H1 (cell line): ENCODE data around the gene ADD3. TPM values are rescaled to one million over a fixed set of nuclear protein-coding genes. Genes with fewer than 3 reads are reported as not detected.

Experiments used
- CTCF ChIA-PET: fragments of 300-600 bp; sonication (Branson Sonifier 250); formaldehyde crosslinking; loops from one replicate; lab custom pipeline; 2021; ENCODE audit not compliant: partially characterized antibody; lab: Charles Lee
- POLR2A ChIA-PET: fragments of 300-600 bp; sonication (Branson Sonifier 250); formaldehyde crosslinking; loops from one replicate; lab custom pipeline; 2021; ENCODE audit warnings: inconsistent platforms; ENCODE audit not compliant: partially characterized antibody; lab: Charles Lee
- DNase-seq, 2 experiments: peaks; one replicate each; pipeline versions ENCODE4 v3.0.0 to v3.0.0-alpha.2; 2010 to 2022; ENCODE audit warnings: low spot score in 2 of 2, low read depth in 1 of 2, mixed read lengths in 1 of 2
- FAIRE-seq: peaks from 2 replicates; lab custom pipeline; 2011; peaks lifted over from hg19 to GRCh38; lab: Jason Lieb, UNC
- H2AFZ ChIP-seq: 2 replicates; pipeline ENCODE4 v1.8.1; 2012; ENCODE audit warnings: low read length, inconsistent platforms
- H2AK5ac ChIP-seq: 2 replicates; pipeline ENCODE4 v1.6.1; 2013; ENCODE audit warnings: low read depth, low read length
- H2BK120ac ChIP-seq: replicated peaks from 2 replicates; pipeline ENCODE3; 2013; ENCODE audit warnings: low read depth, low read length, inconsistent platforms
- H2BK12ac ChIP-seq: 2 replicates; pipeline ENCODE4 v1.6.1; 2013; ENCODE audit warnings: low read depth, low read length
- H2BK15ac ChIP-seq: 2 replicates; pipeline ENCODE4 v1.6.1; 2013; ENCODE audit warnings: low read length
- H2BK20ac ChIP-seq: 2 replicates; pipeline ENCODE4 v1.6.1; 2013; ENCODE audit warnings: low read length
- H2BK5ac ChIP-seq: 2 replicates; pipeline ENCODE4 v1.6.1; 2013; ENCODE audit warnings: low read depth, low read length
- H3K14ac ChIP-seq: 2 replicates; pipeline ENCODE4 v1.6.1; 2013; ENCODE audit warnings: inconsistent platforms; ENCODE audit not compliant: insufficient read length
- H3K18ac ChIP-seq: 2 replicates; pipeline ENCODE4 v1.6.1; 2013; ENCODE audit warnings: low read length; ENCODE audit errors: extremely low read depth
- H3K23ac ChIP-seq: 2 replicates; pipeline ENCODE4 v1.6.1; 2013; ENCODE audit warnings: inconsistent platforms; ENCODE audit not compliant: insufficient read length
- H3K23me2 ChIP-seq: 2 replicates; pipeline ENCODE4 v1.6.1; 2013; ENCODE audit warnings: low read depth, low read length
- H3K27ac ChIP-seq: 2 replicates; pipeline ENCODE4 v1.6.1; 2011; ENCODE audit warnings: low read depth, low read length, inconsistent platforms
- H3K27me3 ChIP-seq, 4 experiments: replicated peaks in 1 of 4; 1 replicate in 1 of 4; 2 replicates in 3 of 4; pipeline versions ENCODE4 v1.6.1 to v1.8.1; 2011 to 2013; ENCODE audit warnings: low read length in 3 of 4, mild to moderate bottlenecking in 3 of 4, inconsistent platforms in 2 of 4, mixed read lengths in 2 of 4, moderate library complexity in 1 of 4; ENCODE audit not compliant: control insufficient read depth in 3 of 4, insufficient read depth in 3 of 4; ENCODE audit errors: extremely low read depth in 1 of 4
- H3K36me3 ChIP-seq, 4 experiments: 2 replicates each; pipeline versions ENCODE4 v1.6.1 to v1.8.1; 2011 to 2013; ENCODE audit warnings: mild to moderate bottlenecking in 4 of 4, low read length in 3 of 4, moderate library complexity in 2 of 4, control low read depth in 1 of 4, inconsistent platforms in 1 of 4; ENCODE audit not compliant: insufficient read depth in 4 of 4, control insufficient read depth in 2 of 4
- H3K4ac ChIP-seq: replicated peaks from 2 replicates; pipeline ENCODE3; 2013; ENCODE audit warnings: low read length, low read depth, mixed read lengths, inconsistent platforms; ENCODE audit not compliant: insufficient read length
- H3K4me1 ChIP-seq, 4 experiments: replicated peaks in 1 of 4; 1 replicate in 1 of 4; 2 replicates in 3 of 4; pipeline versions ENCODE4 v1.6.1 to v1.8.1; 2011 to 2013; ENCODE audit warnings: low read length in 3 of 4, inconsistent platforms in 2 of 4, mixed read lengths in 1 of 4; ENCODE audit not compliant: insufficient read depth in 4 of 4, control insufficient read depth in 3 of 4
- H3K4me2 ChIP-seq, 2 experiments: 2 replicates each; pipeline versions ENCODE4 v1.6.1 to v1.8.1; 2011 to 2013; ENCODE audit warnings: low read depth in 2 of 2, low read length in 2 of 2, control low read depth in 1 of 2, inconsistent platforms in 1 of 2, mild to moderate bottlenecking in 1 of 2; ENCODE audit not compliant: insufficient read depth in 1 of 2
- H3K4me3 ChIP-seq, 4 experiments: fragments of 200-600, 300-600 bp in 1 of 4; sonication (generic), shearing (Covaris generic), sonication (Bioruptor Twin) in 1 of 4; 2 replicates each; pipeline versions ENCODE4 v1.5.1 to v1.8.1; 2011 to 2016; ENCODE audit warnings: low read length in 4 of 4, low read depth in 3 of 4, control low read depth in 2 of 4, inconsistent platforms in 2 of 4, mild to moderate bottlenecking in 2 of 4, mixed read lengths in 1 of 4, moderate library complexity in 1 of 4; ENCODE audit not compliant: insufficient read depth in 2 of 4; ENCODE audit errors: extremely low read depth in 1 of 4
- H3K56ac ChIP-seq: replicated peaks from 2 replicates; pipeline ENCODE3; 2013; ENCODE audit warnings: low read depth, mild to moderate bottlenecking, mixed read lengths, low read length, inconsistent platforms; ENCODE audit not compliant: insufficient read length
- H3K79me1 ChIP-seq: 2 replicates; pipeline ENCODE4 v1.6.1; 2013; ENCODE audit warnings: low read depth, low read length, control low read depth
- H3K79me2 ChIP-seq, 2 experiments: 2 replicates each; pipeline versions ENCODE4 v1.6.1 to v1.8.1; 2012 to 2013; ENCODE audit warnings: low read length in 2 of 2, mild to moderate bottlenecking in 2 of 2, inconsistent platforms in 1 of 2; ENCODE audit not compliant: insufficient read depth in 2 of 2, control insufficient read depth in 1 of 2
- H3K9ac ChIP-seq, 4 experiments: replicated peaks in 1 of 4; 1 replicate in 1 of 4; 2 replicates in 3 of 4; pipeline versions ENCODE4 v1.6.1 to v1.8.1; 2011 to 2013; ENCODE audit warnings: low read depth in 3 of 4, low read length in 3 of 4, control low read depth in 2 of 4, mild to moderate bottlenecking in 2 of 4, moderate library complexity in 2 of 4, inconsistent platforms in 1 of 4; ENCODE audit errors: extremely low read depth in 1 of 4
- H3K9me3 ChIP-seq, 2 experiments: 2 replicates each; pipeline versions ENCODE4 v1.6.1 to v1.8.1; 2012 to 2013; ENCODE audit warnings: mild to moderate bottlenecking in 2 of 2, moderate library complexity in 2 of 2, control low read depth in 1 of 2, inconsistent platforms in 1 of 2, low read depth in 1 of 2, low read length in 1 of 2, mixed read lengths in 1 of 2; ENCODE audit not compliant: insufficient read depth in 2 of 2
- H4K20me1 ChIP-seq, 2 experiments: replicated peaks in 1 of 2; 2 replicates each; pipeline versions ENCODE3 to v1.8.1; 2011 to 2013; ENCODE audit warnings: inconsistent platforms in 2 of 2, low read length in 2 of 2, mild to moderate bottlenecking in 1 of 2; ENCODE audit not compliant: insufficient read depth in 2 of 2, control insufficient read depth in 1 of 2
- H4K5ac ChIP-seq: 2 replicates; pipeline ENCODE4 v1.6.1; 2013; ENCODE audit warnings: low read length, low read depth, mixed read lengths, inconsistent platforms; ENCODE audit not compliant: insufficient read length
- H4K8ac ChIP-seq: 2 replicates; pipeline ENCODE4 v1.8.0; 2013; ENCODE audit warnings: mild to moderate bottlenecking, moderate library complexity, low read length, inconsistent platforms; ENCODE audit not compliant: insufficient read depth; ENCODE audit errors: extremely low read depth
- H4K91ac ChIP-seq: replicated peaks from 2 replicates; pipeline ENCODE3; 2013; ENCODE audit warnings: low read length, mixed read lengths, inconsistent platforms; ENCODE audit not compliant: insufficient read length
- BCL11A ChIP-seq, 2 experiments: IDR thresholded peaks; one replicate each; pipeline ENCODE4 v1.6.1; 2011; ENCODE audit warnings: low read depth in 2 of 2, low read length in 2 of 2, mild to moderate bottlenecking in 2 of 2
- CBX5 ChIP-seq: fragments of 300-800, 300-1000 bp; sonication (generic); IDR thresholded peaks from 2 replicates; pipeline ENCODE4 v1.7.1; 2016; ENCODE audit warnings: antibody characterized with exemption, low read length, low read depth
- CHD2 ChIP-seq: IDR thresholded peaks from 2 replicates; pipeline ENCODE4 v1.6.1; 2012; ENCODE audit warnings: low read length, improper control_type of control experiment
- CREB1 ChIP-seq: IDR thresholded peaks from 2 replicates; pipeline ENCODE4 v1.6.1; 2012; ENCODE audit warnings: inconsistent platforms
- EGR1 ChIP-seq: IDR thresholded peaks from 2 replicates; pipeline ENCODE4 v1.6.1; 2011; ENCODE audit warnings: low read depth, low read length, borderline replicate concordance
- EP300 ChIP-seq, 2 experiments: IDR thresholded peaks; 1 replicate in 1 of 2; 2 replicates in 1 of 2; pipeline ENCODE4 v1.6.1; 2011 to 2012; ENCODE audit warnings: low read depth in 2 of 2, low read length in 2 of 2, mild to moderate bottlenecking in 2 of 2, borderline replicate concordance in 1 of 2, inconsistent platforms in 1 of 2, moderate library complexity in 1 of 2
- GABPA ChIP-seq: IDR thresholded peaks from 2 replicates; pipeline ENCODE4 v1.6.1; 2011; ENCODE audit warnings: mild to moderate bottlenecking, low read length, moderate library complexity, borderline replicate concordance; ENCODE audit not compliant: insufficient read depth
- JUND ChIP-seq: IDR thresholded peaks from 2 replicates; pipeline ENCODE4 v1.6.1; 2011; ENCODE audit warnings: mild to moderate bottlenecking, improper control_type of control experiment, low read length
- PHF8 ChIP-seq: fragments of 200-600 bp; sonication (generic); conservative IDR thresholded peaks from 2 replicates; pipeline ENCODE4 v1.7.1; 2012; ENCODE audit warnings: low read depth, mild to moderate bottlenecking, inconsistent platforms, low read length, moderate library complexity
- POLR2AphosphoS5 ChIP-seq: IDR thresholded peaks from 2 replicates; pipeline ENCODE4 v1.6.1; 2011; ENCODE audit warnings: low read depth, low read length
- POU5F1 ChIP-seq: IDR thresholded peaks from 2 replicates; pipeline ENCODE4 v1.6.1; 2011; ENCODE audit warnings: low read depth, mild to moderate bottlenecking, low read length, moderate library complexity
- RBBP5 ChIP-seq: IDR thresholded peaks from 2 replicates; pipeline ENCODE4 v1.7.1; 2012; ENCODE audit warnings: low read depth, mild to moderate bottlenecking, inconsistent platforms, low read length, moderate library complexity, borderline replicate concordance
- RFX5 ChIP-seq: IDR thresholded peaks from 2 replicates; pipeline ENCODE4 v1.6.1; 2011; ENCODE audit warnings: low read depth, low read length, improper control_type of control experiment, borderline replicate concordance
- TAF7 ChIP-seq: optimal IDR thresholded peaks from 2 replicates; pipeline ENCODE3; 2011; ENCODE audit warnings: low read depth, mild to moderate bottlenecking, inconsistent platforms, low read length, moderate library complexity, borderline replicate concordance
- WGBS, 2 experiments: shearing (Covaris generic) in 1 of 2; methylation state at CpG; one replicate each; pipeline versions ENCODE4 v1.1.6 to v1.1.7; 2013 to 2015; ENCODE audit warnings: low lambda C conversion rate in 2 of 2, mixed read lengths in 2 of 2, inconsistent platforms in 1 of 2, low coverage in 1 of 2, missing lambda C conversion rate in 1 of 2; ENCODE audit not compliant: insufficient replicate concordance in 2 of 2, insufficient coverage in 1 of 2, insufficient read length in 1 of 2; ENCODE audit errors: extremely low coverage in 1 of 2, missing lambda C conversion rate in 1 of 2; 5-methylcytosine and 5-hydroxymethylcytosine counted together
- polyA plus RNA-seq, 7 experiments: library from polyadenylated mRNA; depleted of rRNA in 3 of 7; stranded (reverse) in 5 of 7; unstranded in 2 of 7; fragments of >200 nt in 5 of 7; fragments of 200-250 nt in 2 of 7; gene quantifications; 1 replicate in 5 of 7; 2 replicates in 1 of 7; 4 replicates in 1 of 7; pipeline versions ENCODE4 v1.2.1 to v1.2.3, GENCODE V29; 2011 to 2013; ENCODE audit warnings: missing spikeins in 2 of 7, mixed read lengths in 2 of 7
- total RNA-seq: library from RNA; stranded (reverse); fragmentation: NEBNext Ultra II Directional; extraction: Animal tissue kit (Norgen Biotek cat#: 25700); gene quantifications from 2 replicates; pipeline ENCODE4 v1.2.1, GENCODE V29; 2021

ADD3 gene
- total and polyA plus RNA-seq, 2 of the 8 experiments (the other 6 are each of a cell fraction or from before 2014, with no cell fraction given): 44.7 to 85.6 TPM

DNA sequence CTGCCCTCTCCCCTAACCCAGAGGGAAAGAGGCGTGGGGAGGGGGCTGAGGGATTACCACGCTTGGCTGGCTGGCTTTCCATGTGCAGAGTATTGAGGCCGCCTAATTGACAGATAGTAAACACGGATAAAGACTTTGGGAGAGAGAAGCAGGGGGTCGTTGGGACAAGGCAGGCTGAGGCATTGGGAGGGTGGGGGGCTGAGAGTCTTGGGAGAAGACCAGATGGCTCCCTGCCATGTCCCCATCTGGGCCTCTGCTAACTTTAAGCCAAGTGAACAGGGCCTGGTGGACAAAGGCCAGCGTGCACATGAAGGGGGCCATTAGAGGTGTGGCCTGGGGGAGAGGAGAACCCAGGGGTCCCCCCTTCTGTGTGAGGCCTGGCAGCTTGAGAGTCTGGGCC is 144.2 kb downstream of the ADD3 start:
- no peak overlapping the region for H2BK120ac ChIP-seq
- H3K79me2 ChIP-seq: no peaks in the 10 kb centered on the region
- no peak overlapping the region for H3K27ac ChIP-seq
- no peak overlapping the region for H3K14ac ChIP-seq
- H2BK12ac ChIP-seq: no peak overlapping the region
- TF ChIP-seq JUND (no peak), GABPA (no peak), RBBP5 (no peak), CREB1 (no peak), CHD2 (no peak), CBX5 (no peak), BCL11A (IDR thresholded peaks at IDR 0.05; ENCODE audit: low read depth in 2 of 2, low read length in 2 of 2) (no peak), POLR2AphosphoS5 (no peak), EGR1 (no peak), POU5F1 (no peak), TAF7 (no peak), RFX5 (no peak), PHF8 (no peak), EP300 (IDR thresholded peaks at IDR 0.05; ENCODE audit: borderline replicate concordance in 1 of 2, low read depth in 2 of 2, low read length in 2 of 2) (no peak)
- H2BK15ac ChIP-seq: no peak overlapping the region
- H2AK5ac ChIP-seq: no peak overlapping the region
- H2AFZ ChIP-seq: no peak overlapping the region
- ChIA-PET CTCF (interaction anchor here (1.5 to 5.4 kb wide), 9 partner anchors 9 to 271 kb away, joined by 4 to 52 read pairs (median 6); partner anchors contain the start of gene MXI1), POLR2A (interaction anchor here (1.4 kb wide), 1 partner anchor 16 kb away, joined by 5 read pairs; no protein-coding TSS in a partner anchor)
- no peak overlapping the region for H3K4me3 ChIP-seq
- no peak overlapping the region for H4K8ac ChIP-seq
- no peaks in the 10 kb centered on the region for H3K9me3 ChIP-seq
- H3K23me2 ChIP-seq: no peaks in the 10 kb centered on the region
- H2BK5ac ChIP-seq: no peak overlapping the region; the same call in 1 of the 2 replicates
- no peak overlapping the region for H2BK20ac ChIP-seq
- H3K4me2 ChIP-seq: no peak overlapping the region
- no peaks in the 10 kb centered on the region; a peak in 3 of 7 replicates for H3K4me1 ChIP-seq
- no peak overlapping the region for H3K4ac ChIP-seq
- no peak for FAIRE-seq
- no peak overlapping the region for H3K9ac ChIP-seq
- H4K91ac ChIP-seq: no peak overlapping the region
- peaks cover 0 to 2% (median 1%) of the 10 kb centered on the region in 4 experiments; a peak in 3 of 7 replicates for H3K27me3 ChIP-seq
- no peak overlapping the region for H3K18ac ChIP-seq
- no peaks in the 10 kb centered on the region for H3K79me1 ChIP-seq
- no peak overlapping the region for H3K23ac ChIP-seq
- no peaks in the 10 kb centered on the region for H4K20me1 ChIP-seq
- H4K5ac ChIP-seq: no peak overlapping the region
- 93% methylated on average over 6 of the region's 6 CpGs; no CpG with 5 or more reads in 1 of the 2 experiments for WGBS, 2 experiments
- H3K56ac ChIP-seq: no peak overlapping the region
- H3K36me3 ChIP-seq: no peaks in the 10 kb centered on the region
- no peak for DNase-seq
